Measurements from ENCODE around the gene CD48.

DNA sequence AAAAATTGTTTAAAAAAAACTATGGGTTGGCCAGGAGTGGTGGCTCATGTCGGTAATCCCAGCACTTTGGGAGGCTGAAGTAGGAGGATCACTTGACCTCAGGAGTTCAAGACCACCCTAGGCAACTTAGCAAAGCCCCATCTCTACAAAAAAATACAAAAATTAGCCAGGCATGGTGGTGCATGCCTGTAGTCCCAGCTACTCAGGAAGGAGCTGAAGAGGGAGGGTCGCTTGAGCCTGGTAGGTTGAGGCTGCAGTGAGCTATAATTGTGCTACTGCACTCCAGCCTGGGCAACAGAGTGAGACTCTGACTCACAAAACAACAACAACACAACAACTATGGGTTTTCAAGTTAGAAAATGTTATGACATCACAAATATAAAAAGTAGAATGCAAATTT is 43.8 kb upstream of the CD48 start:
- TF ChIP-seq POLR2A (IDR thresholded peaks at IDR 0.05) (no peak), CTCF (IDR thresholded peaks at IDR 0.05) (no peak), POLR2AphosphoS5 (IDR thresholded peaks at IDR 0.05) (no peak)

All from upper lobe of left lung (tissue), 4 donors.